WERI-Rb-1 (cell line): ENCODE results near the gene LILRA6.

Experiments used
- DNase-seq: peaks from one replicate; pipeline ENCODE4 v3.0.0-alpha.2; 2020
- H3K27ac ChIP-seq: fragments of 250-450 bp; sonication (Bioruptor Pico); 2 replicates; pipeline ENCODE4 v1.5.1; 2020; ENCODE audit warnings: mild to moderate bottlenecking, moderate library complexity
- H3K27me3 ChIP-seq: fragments of 250-450 bp; sonication (Bioruptor Pico); 2 replicates; pipeline ENCODE4 v1.5.1; 2021; ENCODE audit warnings: mild to moderate bottlenecking, low read depth, moderate library complexity; ENCODE audit not compliant: insufficient read depth, severe bottlenecking
- H3K36me3 ChIP-seq: fragments of 250-450 bp; sonication (Bioruptor Pico); 2 replicates; pipeline ENCODE4 v1.5.1; 2020; ENCODE audit warnings: mild to moderate bottlenecking, moderate library complexity
- H3K4me3 ChIP-seq: 2 replicates; pipeline ENCODE4 v1.5.1; 2011; ENCODE audit warnings: low read depth, mild to moderate bottlenecking, control low read depth, low read length
- H3K9me3 ChIP-seq: fragments of 250-450 bp; sonication (Bioruptor Pico); 2 replicates; pipeline ENCODE4 v1.5.1; 2021; ENCODE audit warnings: mild to moderate bottlenecking, moderate library complexity; ENCODE audit not compliant: severe bottlenecking
- TF ChIP-seq, protein P1 (sequence below): IDR thresholded peaks from 2 replicates; pipeline ENCODE4 v1.5.1; 2011; ENCODE audit warnings: low read depth, mild to moderate bottlenecking, control low read depth, inconsistent platforms, low read length

LILRA6 gene

DNA sequence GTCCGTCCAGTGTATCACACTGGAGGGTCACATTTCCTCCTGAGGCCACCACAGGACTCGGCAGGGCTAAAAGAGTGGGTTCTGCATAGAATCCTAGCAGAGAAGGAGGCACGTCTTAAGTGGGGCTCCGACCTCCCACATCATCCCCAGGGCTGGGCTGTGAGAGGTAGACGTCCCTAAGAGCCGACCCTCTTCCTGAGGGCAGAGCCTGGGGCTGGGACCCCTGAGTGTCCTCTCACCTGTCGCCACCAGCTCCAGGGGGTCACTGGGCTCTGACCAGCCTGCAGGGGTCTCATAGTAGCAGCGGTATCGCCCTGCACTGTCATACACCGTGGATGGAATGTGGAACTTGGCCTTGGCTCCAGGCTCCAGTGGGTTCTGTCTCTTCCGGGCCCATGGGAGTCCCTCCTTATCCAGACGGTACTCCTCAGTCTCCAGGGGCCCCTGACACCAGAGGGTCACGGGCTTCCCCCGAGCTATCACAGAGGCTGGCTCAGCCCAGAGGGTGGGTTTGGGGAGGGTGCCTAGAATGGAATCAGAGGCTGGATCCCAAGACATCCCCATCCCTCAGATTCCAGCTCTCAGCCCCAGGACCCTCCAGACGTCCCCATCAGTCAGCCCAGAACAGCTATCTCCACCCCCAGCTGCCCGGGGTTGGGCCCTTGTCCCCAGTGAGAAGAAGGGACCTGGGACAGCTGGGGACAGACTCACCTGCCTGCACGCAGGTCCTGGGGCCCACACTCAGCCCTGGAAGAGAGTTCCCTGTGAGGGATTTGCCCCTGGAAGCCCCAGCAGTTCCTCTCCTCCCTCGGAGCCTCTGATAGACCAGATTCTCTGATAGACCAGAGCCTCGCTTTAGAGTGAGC lies 13.9 kb upstream of the LILRA6 start:
- TF ChIP-seq, protein P1, sequence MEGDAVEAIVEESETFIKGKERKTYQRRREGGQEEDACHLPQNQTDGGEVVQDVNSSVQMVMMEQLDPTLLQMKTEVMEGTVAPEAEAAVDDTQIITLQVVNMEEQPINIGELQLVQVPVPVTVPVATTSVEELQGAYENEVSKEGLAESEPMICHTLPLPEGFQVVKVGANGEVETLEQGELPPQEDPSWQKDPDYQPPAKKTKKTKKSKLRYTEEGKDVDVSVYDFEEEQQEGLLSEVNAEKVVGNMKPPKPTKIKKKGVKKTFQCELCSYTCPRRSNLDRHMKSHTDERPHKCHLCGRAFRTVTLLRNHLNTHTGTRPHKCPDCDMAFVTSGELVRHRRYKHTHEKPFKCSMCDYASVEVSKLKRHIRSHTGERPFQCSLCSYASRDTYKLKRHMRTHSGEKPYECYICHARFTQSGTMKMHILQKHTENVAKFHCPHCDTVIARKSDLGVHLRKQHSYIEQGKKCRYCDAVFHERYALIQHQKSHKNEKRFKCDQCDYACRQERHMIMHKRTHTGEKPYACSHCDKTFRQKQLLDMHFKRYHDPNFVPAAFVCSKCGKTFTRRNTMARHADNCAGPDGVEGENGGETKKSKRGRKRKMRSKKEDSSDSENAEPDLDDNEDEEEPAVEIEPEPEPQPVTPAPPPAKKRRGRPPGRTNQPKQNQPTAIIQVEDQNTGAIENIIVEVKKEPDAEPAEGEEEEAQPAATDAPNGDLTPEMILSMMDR = no peak

DNA sequence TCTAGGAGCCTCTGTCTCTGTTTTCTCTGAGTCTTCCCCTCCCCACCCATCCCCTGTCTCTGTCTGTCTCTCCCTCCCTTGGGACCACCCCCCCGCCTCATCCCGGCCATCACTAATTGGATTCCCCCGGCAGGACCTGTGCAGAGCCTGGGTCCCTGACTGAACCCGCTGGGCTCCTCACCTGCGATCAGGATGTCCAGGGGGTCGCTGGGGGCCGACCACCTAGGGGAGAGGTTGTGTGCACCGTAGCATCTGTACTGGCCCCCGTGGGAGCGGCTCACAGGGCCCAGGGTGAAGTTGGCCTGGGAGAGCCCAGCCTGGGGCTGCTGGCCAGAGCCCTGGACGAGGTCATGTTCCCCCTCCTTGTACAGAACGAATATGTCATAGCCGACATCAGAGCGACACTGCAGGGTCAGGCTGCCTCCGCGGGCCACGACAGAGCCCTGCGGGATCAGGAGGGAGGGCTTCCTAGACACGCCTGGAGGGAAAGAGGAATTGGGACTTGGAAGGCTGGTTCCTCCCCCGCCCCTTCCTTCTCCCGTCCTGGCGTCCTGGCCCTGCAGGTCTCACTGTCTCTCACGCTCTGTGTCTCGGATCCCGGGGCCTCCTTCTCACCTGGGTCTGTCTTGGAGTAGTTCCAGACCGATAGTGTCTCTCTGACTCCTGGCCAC lies 12.7 kb upstream of the LILRA6 start:
- no peak for DNase-seq
- peaks cover 81% of the 10 kb centered on the region for H3K27me3 ChIP-seq
- H3K27ac ChIP-seq = no peak overlapping the region
- no peak overlapping the region for H3K4me3 ChIP-seq
- H3K36me3 ChIP-seq = no peaks in the 10 kb centered on the region
- H3K9me3 ChIP-seq = no peaks in the 10 kb centered on the region
- TF ChIP-seq, protein P1 = no peak

More for the DNA sequence above, 13.9 kb upstream of the LILRA6 start:
- H3K9me3 ChIP-seq = no peaks in the 10 kb centered on the region
- no peak overlapping the region for H3K4me3 ChIP-seq
- no peak for DNase-seq
- H3K27ac ChIP-seq = no peak overlapping the region
- H3K36me3 ChIP-seq = no peaks in the 10 kb centered on the region
- peaks cover 87% of the 10 kb centered on the region for H3K27me3 ChIP-seq

DNA sequence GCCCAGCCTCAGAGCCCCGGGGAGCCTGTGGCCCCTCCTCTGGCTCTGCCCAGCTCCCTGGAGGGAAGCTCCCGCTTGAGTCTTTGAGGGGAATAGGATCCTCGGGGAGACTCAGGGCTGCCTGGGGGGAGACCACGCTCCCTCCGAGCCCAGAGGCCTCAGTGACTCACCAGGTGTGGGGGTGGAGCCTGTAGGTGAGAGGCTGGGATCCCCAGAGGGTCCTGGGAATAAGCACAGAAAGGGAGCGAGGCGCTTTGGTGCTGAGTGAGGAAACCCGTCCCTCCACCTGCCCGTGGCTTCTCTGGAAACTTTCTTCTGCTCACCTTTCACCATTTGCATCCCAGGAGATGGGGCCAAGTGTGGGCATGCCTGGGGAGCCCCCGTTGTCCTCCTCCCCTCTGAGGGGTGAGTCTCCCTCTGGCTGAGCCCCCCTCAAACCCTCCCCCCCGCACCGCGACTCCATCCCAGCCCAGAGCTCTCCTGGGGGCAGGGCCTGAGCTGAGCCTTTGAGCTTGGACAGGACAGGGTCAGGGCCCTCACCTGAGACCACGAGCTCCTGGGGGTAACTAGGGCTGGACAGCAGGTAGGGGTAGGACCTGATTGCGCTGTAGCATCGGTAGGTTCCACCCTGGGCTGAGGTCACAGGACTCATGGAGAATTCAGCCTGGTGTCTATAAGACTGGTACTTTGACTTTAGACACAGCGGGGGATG lies 11.8 kb upstream of the LILRA6 start:
- no peaks in the 10 kb centered on the region for H3K36me3 ChIP-seq
- H3K9me3 ChIP-seq = no peaks in the 10 kb centered on the region
- H3K4me3 ChIP-seq = no peak overlapping the region
- DNase-seq = no peak
- peaks cover 81% of the 10 kb centered on the region for H3K27me3 ChIP-seq
- TF ChIP-seq, protein P1 = no peak
- no peak overlapping the region for H3K27ac ChIP-seq

DNA sequence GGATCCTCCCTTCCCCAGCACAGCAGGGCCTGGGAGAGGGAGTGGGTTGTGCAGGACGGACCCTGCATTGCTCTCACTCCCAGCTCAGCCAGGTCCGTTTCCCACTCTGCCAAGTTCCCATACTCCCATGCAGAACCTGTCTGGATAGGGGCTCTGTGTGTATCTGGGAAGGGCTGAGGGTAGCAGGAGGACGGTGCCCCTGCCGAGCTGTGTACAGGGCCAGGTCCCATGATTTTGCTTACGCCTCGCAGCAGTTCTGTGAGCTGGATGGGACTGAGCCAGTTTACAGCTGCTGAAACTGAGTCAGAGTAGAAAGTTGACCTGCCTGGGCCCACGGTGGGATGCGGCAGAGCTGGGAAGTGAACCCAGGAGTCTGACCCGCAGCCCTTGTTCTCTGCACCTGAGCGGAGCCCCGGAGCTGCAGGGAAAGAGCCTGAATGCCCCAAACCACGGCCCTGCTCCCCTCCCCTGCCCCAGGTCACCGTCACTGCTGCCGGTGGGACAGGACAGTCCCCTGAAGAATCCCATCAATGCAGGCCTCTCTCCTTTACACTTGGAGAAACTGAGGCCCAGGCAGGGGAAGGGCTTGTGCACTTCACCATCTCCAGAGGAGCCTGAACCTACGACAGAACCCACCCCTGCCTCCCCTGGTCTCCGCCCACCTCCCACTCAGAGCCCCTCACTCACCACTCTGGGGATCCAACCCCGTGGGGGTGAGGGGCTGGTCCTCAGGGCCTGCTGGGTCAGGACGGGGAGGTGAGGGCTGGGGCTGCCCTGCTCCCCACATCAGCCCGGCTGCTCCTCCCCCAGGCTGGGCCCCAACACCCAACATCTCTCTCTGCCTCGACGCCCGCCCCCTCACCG lies 11.0 kb upstream of the LILRA6 start:
- Histone ChIP-seq H3K9me3 (no peaks in the 10 kb centered on the region), H3K27me3 (peaks cover 80% of the 10 kb centered on the region), H3K36me3 (no peaks in the 10 kb centered on the region), H3K4me3 (no peak overlapping the region), H3K27ac (no peak overlapping the region)
- DNase-seq = no peak
- TF ChIP-seq, protein P1 = no peak

GRCh38 chr19:54252845-54253244 lies 10.3 kb upstream of the LILRA6 start:
- H3K4me3 ChIP-seq = no peak overlapping the region
- H3K9me3 ChIP-seq = no peaks in the 10 kb centered on the region
- TF ChIP-seq, protein P1 = no peak
- no peak overlapping the region for H3K27ac ChIP-seq
- H3K27me3 ChIP-seq = peaks cover 81% of the 10 kb centered on the region
- DNase-seq = no peak
- H3K36me3 ChIP-seq = no peaks in the 10 kb centered on the region
